GM12878 (cell line): Measurements from ENCODE around the gene MEAF6. TPM values are rescaled to one million over a fixed set of nuclear protein-coding genes. Genes with fewer than 3 reads are reported as not detected.

ENCODE experiments used
- BHLHE40 ChIP-seq, 2 experiments: fragments of 450-650 bp in 1 of 2; IDR thresholded peaks; 2 replicates each; pipeline ENCODE4 v1.6.1; 2011 to 2017; ENCODE audit warnings: low read depth in 2 of 2, borderline replicate concordance in 1 of 2, improper control_type of control experiment in 1 of 2, low read length in 1 of 2, mild to moderate bottlenecking in 1 of 2
- BRCA1 ChIP-seq: IDR thresholded peaks from 2 replicates; pipeline ENCODE4 v1.6.1; 2011; ENCODE audit warnings: low read depth, low read length, improper control_type of control experiment
- CBX3 ChIP-seq: fragments of 200-600 bp; sonication (generic); IDR thresholded peaks from 2 replicates; pipeline ENCODE4 v1.6.1; 2016; ENCODE audit warnings: low read depth, borderline replicate concordance
- SIN3A ChIP-seq: IDR thresholded peaks from 2 replicates; pipeline ENCODE4 v1.6.1; 2012; ENCODE audit warnings: low read depth, low read length, improper control_type of control experiment
- WRNIP1 ChIP-seq: IDR thresholded peaks from 2 replicates; pipeline ENCODE4 v1.6.1; 2011; ENCODE audit warnings: low read depth, low read length, improper control_type of control experiment, borderline replicate concordance
- polyA plus RNA-seq, 11 experiments: library from polyadenylated mRNA; depleted of rRNA in 4 of 11; unstranded in 6 of 11; stranded (reverse) in 5 of 11; fragments of >200 nt; fragmentation: Nextera tagmentation in 4 of 11; fragmentation: Illumina TruSeq in 1 of 11; extraction: Ambion mirVana in 4 of 11; extraction: Trizol in 1 of 11; gene quantifications; 1 replicate in 1 of 11; 2 replicates in 10 of 11; pipeline versions ENCODE4 v1.2.1 to v1.2.3, GENCODE V29; 2011 to 2016; ENCODE audit warnings: inconsistent platforms in 2 of 11, missing spikeins in 2 of 11, low read depth in 1 of 11
- total RNA-seq, 4 experiments: library from RNA; depleted of rRNA in 3 of 4; stranded (reverse); fragments of >200 nt in 3 of 4; fragmentation: Illumina TruSeq in 1 of 4; extraction: Trizol in 1 of 4; gene quantifications; 2 replicates each; pipeline versions ENCODE4 v1.2.1 to v1.2.3, GENCODE V29; 2013 to 2021
- TF ChIP-seq, protein P1 (sequence below): fragments of 450-650 bp; IDR thresholded peaks from 2 replicates; pipeline ENCODE4 v1.6.1; 2017; ENCODE audit warnings: low read depth, mild to moderate bottlenecking, moderate library complexity
- TF ChIP-seq, protein P2 (sequence below): IDR thresholded peaks from 2 replicates; pipeline ENCODE4 v1.6.1; 2011; ENCODE audit warnings: borderline replicate concordance, low read depth, mild to moderate bottlenecking, moderate library complexity, mixed read lengths, low read length; ENCODE audit not compliant: insufficient read depth; ENCODE audit errors: extremely low read length
- TF ChIP-seq, protein P3 (sequence below): fragments of 450-650 bp; IDR thresholded peaks from 2 replicates; pipeline ENCODE4 v1.6.1; 2016; ENCODE audit warnings: mild to moderate bottlenecking, moderate library complexity, borderline replicate concordance

Gene MEAF6
- total and polyA plus RNA-seq, 10 of the 15 experiments (the other 5 are each of a cell fraction or from before 2014, with no cell fraction given): 30.8 to 75.0 (median 58.1) TPM

DNA sequence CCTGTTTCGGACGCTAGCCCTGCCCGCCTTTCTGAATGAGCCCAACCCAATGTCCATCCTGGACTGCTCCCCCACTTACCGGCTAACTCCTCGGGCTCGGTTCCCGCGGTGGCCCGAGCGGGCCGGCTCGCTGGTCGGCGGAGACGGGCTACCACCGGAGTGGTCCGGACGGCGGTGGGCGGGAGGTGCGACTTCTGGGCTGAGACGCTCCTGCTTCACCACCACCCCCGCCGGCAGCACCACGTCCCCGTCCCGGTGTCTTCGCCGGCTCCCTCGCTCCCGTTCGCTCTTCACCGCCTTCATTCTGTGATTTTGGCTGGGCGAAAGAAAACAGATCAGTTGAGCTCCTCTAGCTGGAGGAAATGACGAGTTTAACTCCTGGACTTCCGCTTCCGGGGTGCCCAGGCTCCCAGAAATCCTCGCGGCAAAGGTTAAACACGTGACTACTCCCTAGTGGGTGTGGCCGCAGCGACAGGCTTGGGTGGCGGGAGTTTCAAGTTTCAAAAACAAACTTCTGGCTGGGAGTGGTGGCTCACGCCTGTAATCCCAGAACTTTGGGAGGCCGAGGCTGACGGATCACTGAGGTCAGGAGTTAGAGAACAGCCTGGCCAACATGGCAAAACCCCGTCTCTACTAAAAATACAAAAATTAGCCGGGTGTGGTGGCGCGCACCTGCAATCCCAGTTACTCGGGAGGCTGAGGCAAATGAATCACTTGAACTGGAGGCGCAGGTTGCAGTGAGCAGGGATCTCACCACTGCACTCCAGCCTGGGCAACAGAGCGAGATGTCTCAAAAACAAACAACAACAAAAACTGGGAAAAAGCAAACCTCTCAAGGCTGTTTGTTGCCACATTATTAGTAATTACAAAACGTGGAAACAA lies 39.6 kb upstream of the MEAF6 start, which contains the start of gene SNIP1 (continued):
- TF ChIP-seq, protein P1, sequence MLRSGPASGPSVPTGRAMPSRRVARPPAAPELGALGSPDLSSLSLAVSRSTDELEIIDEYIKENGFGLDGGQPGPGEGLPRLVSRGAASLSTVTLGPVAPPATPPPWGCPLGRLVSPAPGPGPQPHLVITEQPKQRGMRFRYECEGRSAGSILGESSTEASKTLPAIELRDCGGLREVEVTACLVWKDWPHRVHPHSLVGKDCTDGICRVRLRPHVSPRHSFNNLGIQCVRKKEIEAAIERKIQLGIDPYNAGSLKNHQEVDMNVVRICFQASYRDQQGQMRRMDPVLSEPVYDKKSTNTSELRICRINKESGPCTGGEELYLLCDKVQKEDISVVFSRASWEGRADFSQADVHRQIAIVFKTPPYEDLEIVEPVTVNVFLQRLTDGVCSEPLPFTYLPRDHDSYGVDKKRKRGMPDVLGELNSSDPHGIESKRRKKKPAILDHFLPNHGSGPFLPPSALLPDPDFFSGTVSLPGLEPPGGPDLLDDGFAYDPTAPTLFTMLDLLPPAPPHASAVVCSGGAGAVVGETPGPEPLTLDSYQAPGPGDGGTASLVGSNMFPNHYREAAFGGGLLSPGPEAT: peak; percentile 82; the same call in 1 of the 2 replicates
- TF ChIP-seq BRCA1 (no peak), CBX3 (no peak), WRNIP1 (no peak), SIN3A (peak; percentile 97), BHLHE40 (IDR thresholded peaks at IDR 0.05; ENCODE audit: borderline replicate concordance in 1 of 2, low read depth in 2 of 2, low read length in 1 of 2) (peak; percentile 93)
- TF ChIP-seq, protein P2, sequence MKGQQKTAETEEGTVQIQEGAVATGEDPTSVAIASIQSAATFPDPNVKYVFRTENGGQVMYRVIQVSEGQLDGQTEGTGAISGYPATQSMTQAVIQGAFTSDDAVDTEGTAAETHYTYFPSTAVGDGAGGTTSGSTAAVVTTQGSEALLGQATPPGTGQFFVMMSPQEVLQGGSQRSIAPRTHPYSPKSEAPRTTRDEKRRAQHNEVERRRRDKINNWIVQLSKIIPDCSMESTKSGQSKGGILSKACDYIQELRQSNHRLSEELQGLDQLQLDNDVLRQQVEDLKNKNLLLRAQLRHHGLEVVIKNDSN: peak; percentile 84
- TF ChIP-seq, protein P3, sequence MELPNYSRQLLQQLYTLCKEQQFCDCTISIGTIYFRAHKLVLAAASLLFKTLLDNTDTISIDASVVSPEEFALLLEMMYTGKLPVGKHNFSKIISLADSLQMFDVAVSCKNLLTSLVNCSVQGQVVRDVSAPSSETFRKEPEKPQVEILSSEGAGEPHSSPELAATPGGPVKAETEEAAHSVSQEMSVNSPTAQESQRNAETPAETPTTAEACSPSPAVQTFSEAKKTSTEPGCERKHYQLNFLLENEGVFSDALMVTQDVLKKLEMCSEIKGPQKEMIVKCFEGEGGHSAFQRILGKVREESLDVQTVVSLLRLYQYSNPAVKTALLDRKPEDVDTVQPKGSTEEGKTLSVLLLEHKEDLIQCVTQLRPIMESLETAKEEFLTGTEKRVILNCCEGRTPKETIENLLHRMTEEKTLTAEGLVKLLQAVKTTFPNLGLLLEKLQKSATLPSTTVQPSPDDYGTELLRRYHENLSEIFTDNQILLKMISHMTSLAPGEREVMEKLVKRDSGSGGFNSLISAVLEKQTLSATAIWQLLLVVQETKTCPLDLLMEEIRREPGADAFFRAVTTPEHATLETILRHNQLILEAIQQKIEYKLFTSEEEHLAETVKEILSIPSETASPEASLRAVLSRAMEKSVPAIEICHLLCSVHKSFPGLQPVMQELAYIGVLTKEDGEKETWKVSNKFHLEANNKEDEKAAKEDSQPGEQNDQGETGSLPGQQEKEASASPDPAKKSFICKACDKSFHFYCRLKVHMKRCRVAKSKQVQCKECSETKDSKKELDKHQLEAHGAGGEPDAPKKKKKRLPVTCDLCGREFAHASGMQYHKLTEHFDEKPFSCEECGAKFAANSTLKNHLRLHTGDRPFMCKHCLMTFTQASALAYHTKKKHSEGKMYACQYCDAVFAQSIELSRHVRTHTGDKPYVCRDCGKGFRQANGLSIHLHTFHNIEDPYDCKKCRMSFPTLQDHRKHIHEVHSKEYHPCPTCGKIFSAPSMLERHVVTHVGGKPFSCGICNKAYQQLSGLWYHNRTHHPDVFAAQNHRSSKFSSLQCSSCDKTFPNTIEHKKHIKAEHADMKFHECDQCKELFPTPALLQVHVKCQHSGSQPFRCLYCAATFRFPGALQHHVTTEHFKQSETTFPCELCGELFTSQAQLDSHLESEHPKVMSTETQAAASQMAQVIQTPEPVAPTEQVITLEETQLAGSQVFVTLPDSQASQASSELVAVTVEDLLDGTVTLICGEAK: peak; percentile 97
